ENCODE data around the gene ERFE. TPM values are rescaled to one million over a fixed set of nuclear protein-coding genes. Genes with fewer than 3 reads are reported as not detected.

The ERFE gene
- total and polyA plus RNA-seq, 2 donors (not counting 3 experiments of a cell fraction or from before 2014, with no cell fraction given), result 0.65 to 1.2 TPM

DNA sequence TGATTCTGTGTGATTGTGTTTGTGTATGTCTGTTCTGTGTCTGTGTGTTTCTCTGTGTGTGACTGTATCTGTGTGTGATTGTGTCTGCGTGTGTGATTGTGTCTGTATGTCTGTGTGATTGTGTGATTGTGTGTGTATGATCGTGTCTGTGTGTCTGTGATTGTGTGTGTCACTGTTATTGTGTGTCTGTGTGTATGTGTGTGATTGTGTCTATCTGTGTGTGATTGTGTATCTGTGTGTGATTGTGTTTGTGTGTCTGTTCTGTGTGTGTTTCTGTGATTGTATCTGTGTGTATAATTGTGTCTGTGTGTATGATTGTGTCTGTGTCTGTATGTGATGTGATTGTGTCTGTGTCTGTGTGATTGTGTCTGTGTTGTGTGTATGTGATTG is 32.0 kb upstream of the ERFE start:
- H3K4me3 ChIP-seq (replicated peaks in 1 of 3; ENCODE audit: insufficient read depth in 1 of 3, low read depth in 1 of 3, low read length in 3 of 3), result no peak overlapping the region
- no peak overlapping the region for H2AFZ ChIP-seq (ENCODE audit: low read depth, low read length)
- H3K27me3 ChIP-seq (ENCODE audit: control insufficient read depth in 2 of 2, insufficient read depth in 2 of 2, low read length in 2 of 2), result no peaks in the 10 kb centered on the region
- no peaks in the 10 kb centered on the region for H3K9me3 ChIP-seq (replicated peaks; ENCODE audit: control insufficient read depth, insufficient read depth, low read length)
- no peaks in the 10 kb centered on the region for H3K9me1 ChIP-seq (replicated peaks; ENCODE audit: control insufficient read depth, extremely low read depth, insufficient read depth, low read length)
- no peaks in the 10 kb centered on the region for H3K79me2 ChIP-seq (ENCODE audit: control insufficient read depth, insufficient read depth, low read length)
- no peaks in the 10 kb centered on the region for H3K4me1 ChIP-seq (ENCODE audit: control insufficient read depth, extremely low read depth, insufficient read depth, low read length)
- POLR2A ChIA-PET, result interaction anchor here (0.7 kb wide), 1 partner anchor 11 kb away, joined by 7 read pairs; no protein-coding TSS in a partner anchor
- no peak overlapping the region for H3K27ac ChIP-seq (ENCODE audit: insufficient read depth, low read depth, low read length)
- BruUV-seq (replicated peaks), result no TSS peak
- dilution Hi-C loops (cut with MboI; ENCODE audit: extremely low pct_ligation_motif_present, low sequenced_read_pairs) (no loop called here), intact Hi-C loops (cut with micrococcal nuclease) (no loop called here)
- H3K9ac ChIP-seq (replicated peaks; ENCODE audit: extremely low read depth, insufficient read depth, low read length), result no peak overlapping the region
- no peaks in the 10 kb centered on the region for H4K20me1 ChIP-seq (replicated peaks; ENCODE audit: control insufficient read depth, extremely low read depth, insufficient read depth, low read length)
- H3K36me3 ChIP-seq (ENCODE audit: control insufficient read depth in 2 of 2, extremely low read depth in 1 of 2, insufficient read depth in 2 of 2, low read length in 2 of 2), result no peaks in the 10 kb centered on the region
- no peak for DNase-seq (ENCODE audit: low read depth, low spot score)
- CTCF ChIA-PET, result interaction anchor here (0.7 to 1.0 kb wide), 2 partner anchors 9 to 204 kb away, joined by 3 to 5 read pairs; no protein-coding TSS in a partner anchor
- H3K4me2 ChIP-seq (ENCODE audit: insufficient read depth, low read length), result no peak overlapping the region
- TF ChIP-seq MYC (IDR thresholded peaks at IDR 0.05; ENCODE audit: low read depth, low read length) (no peak), POLR2A (IDR thresholded peaks at IDR 0.05; ENCODE audit: low read depth, low read length) (no peak), POLR2AphosphoS5 (IDR thresholded peaks at IDR 0.05; ENCODE audit: insufficient read depth, low read depth, low read length) (no peak), JUN (IDR thresholded peaks at IDR 0.05; ENCODE audit: borderline replicate concordance, insufficient read depth, insufficient read length, low read depth) (no peak), EZH2 (IDR thresholded peaks at IDR 0.05; ENCODE audit: borderline replicate concordance, low read depth, low read length, severe bottlenecking) (no peak), GATA2 (IDR thresholded peaks at IDR 0.05; ENCODE audit: insufficient read depth, insufficient read length, low read depth, low read length) (no peak), CTCF (IDR thresholded peaks at IDR 0.05; ENCODE audit: extremely low read depth in 1 of 2, insufficient read depth in 1 of 2, low read depth in 1 of 2, low read length in 2 of 2) (no peak), FOS (IDR thresholded peaks at IDR 0.05; ENCODE audit: borderline replicate concordance, insufficient read depth, low read length) (no peak)
- TF ChIP-seq, protein P1, sequence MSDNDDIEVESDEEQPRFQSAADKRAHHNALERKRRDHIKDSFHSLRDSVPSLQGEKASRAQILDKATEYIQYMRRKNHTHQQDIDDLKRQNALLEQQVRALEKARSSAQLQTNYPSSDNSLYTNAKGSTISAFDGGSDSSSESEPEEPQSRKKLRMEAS (IDR thresholded peaks at IDR 0.05; ENCODE audit: insufficient read depth, insufficient read length), result no peak
- FAIRE-seq, result no peak

All from endothelial cell of umbilical vein (primary cell).